ENCODE data around the gene RAB3GAP2.

DNA sequence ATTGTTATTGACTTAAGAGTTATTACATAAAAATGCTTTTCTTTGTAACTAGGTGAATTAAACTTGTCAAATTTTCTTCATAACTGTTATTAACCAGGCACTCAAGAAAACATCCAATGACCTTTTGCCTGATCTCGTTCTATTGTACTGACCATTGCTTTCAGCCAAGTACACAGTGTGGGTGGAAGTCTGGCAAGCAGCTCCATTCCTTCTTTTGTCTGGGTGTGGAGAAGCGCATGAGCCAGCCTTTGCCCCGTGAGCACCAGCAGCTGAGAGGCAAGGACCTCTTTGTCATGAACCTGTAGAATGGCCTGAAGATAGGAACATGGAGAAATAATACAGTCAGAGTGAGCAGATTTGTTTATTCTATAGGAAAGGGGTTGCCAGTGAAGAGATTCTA is 120.8 kb downstream of the RAB3GAP2 start:
- TF ChIP-seq POLR2A (IDR thresholded peaks at IDR 0.05): no peak
- TF ChIP-seq, protein P1, sequence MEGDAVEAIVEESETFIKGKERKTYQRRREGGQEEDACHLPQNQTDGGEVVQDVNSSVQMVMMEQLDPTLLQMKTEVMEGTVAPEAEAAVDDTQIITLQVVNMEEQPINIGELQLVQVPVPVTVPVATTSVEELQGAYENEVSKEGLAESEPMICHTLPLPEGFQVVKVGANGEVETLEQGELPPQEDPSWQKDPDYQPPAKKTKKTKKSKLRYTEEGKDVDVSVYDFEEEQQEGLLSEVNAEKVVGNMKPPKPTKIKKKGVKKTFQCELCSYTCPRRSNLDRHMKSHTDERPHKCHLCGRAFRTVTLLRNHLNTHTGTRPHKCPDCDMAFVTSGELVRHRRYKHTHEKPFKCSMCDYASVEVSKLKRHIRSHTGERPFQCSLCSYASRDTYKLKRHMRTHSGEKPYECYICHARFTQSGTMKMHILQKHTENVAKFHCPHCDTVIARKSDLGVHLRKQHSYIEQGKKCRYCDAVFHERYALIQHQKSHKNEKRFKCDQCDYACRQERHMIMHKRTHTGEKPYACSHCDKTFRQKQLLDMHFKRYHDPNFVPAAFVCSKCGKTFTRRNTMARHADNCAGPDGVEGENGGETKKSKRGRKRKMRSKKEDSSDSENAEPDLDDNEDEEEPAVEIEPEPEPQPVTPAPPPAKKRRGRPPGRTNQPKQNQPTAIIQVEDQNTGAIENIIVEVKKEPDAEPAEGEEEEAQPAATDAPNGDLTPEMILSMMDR (IDR thresholded peaks at IDR 0.05): no peak

Measured in esophagus squamous epithelium (tissue), 4 donors.